Kidney tubule cell (primary cell): ENCODE data around the gene GRK6.
"Not testable (repeated sequence)": the region's sequence is repeated elsewhere in the genome, so short reads cannot be mapped to it uniquely, and the experiment has no call there.

ENCODE experiments used
- DNase-seq: peaks from one replicate; pipeline ENCODE4 v3.0.0-alpha.2; 2018; ENCODE audit warnings: low spot score

GRK6 gene

GRCh38 chr5:177399997-177400868 lies 26.2 kb upstream of the GRK6 start, which contains the start of gene PFN3:
TSS of gene PFN3 (minus strand) at chr5:177400661. CDS start at chr5:177400576, 85 bp downstream.
- DNase-seq, result no peak

- peak; percentile 89 for DNase-seq
These were observed 24.0 kb upstream of the GRK6 start for GRCh38 chr5:177402271-177403043.

- DNase-seq, result no peak
These were observed 23.2 kb upstream of the GRK6 start for GRCh38 chr5:177403102-177403791.

GRCh38 chr5:177403792-177404640 lies 22.5 kb upstream of the GRK6 start:
- peak; percentile 79 for DNase-seq

- no peak for DNase-seq
These were observed 21.8 kb upstream of the GRK6 start for GRCh38 chr5:177404641-177405179.

- no peak for DNase-seq
These were observed 21.2 kb upstream of the GRK6 start for GRCh38 chr5:177405312-177405711.

- no peak for DNase-seq
These were observed 20.7 kb upstream of the GRK6 start for GRCh38 chr5:177405805-177406204.

- no peak for DNase-seq
These were observed 17.3 kb upstream of the GRK6 start, which contains the start of gene F12 for GRCh38 chr5:177409043-177409801. TSS of gene F12 (minus strand) at chr5:177409564. CDS start at chr5:177409527, 37 bp downstream.

- DNase-seq, result no peak
These were observed 15.9 kb upstream of the GRK6 start for GRCh38 chr5:177410575-177410974.

GRCh38 chr5:177412603-177413233 lies 13.8 kb upstream of the GRK6 start:
- no peak for DNase-seq

- no peak for DNase-seq
These were observed 12.0 kb upstream of the GRK6 start for GRCh38 chr5:177414481-177414880.

GRCh38 chr5:177417081-177417480 lies 9.4 kb upstream of the GRK6 start:
- not testable (repeated sequence) for DNase-seq

- peak; percentile 8 for DNase-seq
These were observed 7.4 kb upstream of the GRK6 start for GRCh38 chr5:177419046-177419445.

- DNase-seq, result not testable (repeated sequence)
These were observed 6.0 kb upstream of the GRK6 start for GRCh38 chr5:177420472-177420871.

GRCh38 chr5:177421062-177421798 lies 5.2 kb upstream of the GRK6 start:
- no peak for DNase-seq

GRCh38 chr5:177423671-177424070 lies 2.8 kb upstream of the GRK6 start:
- DNase-seq, result no peak

GRCh38 chr5:177425196-177425800 lies 1.2 kb upstream of the GRK6 start:
- no peak for DNase-seq

- DNase-seq, result peak; percentile 100
These were observed 493 bp upstream of the GRK6 start for GRCh38 chr5:177425801-177426565.
